HG03575 (cell line): ENCODE measurements around the gene TCTN2.

Experiments
- ATAC-seq: cut with Tn5 transposase; IDR thresholded peaks from one replicate; pipeline ENCODE4 v1.9.1; 2021; ENCODE audit not compliant: unreplicated experiment, insufficient number of reproducible peaks, low FRiP score; ENCODE audit errors: extremely low read depth

TCTN2 gene

DNA sequence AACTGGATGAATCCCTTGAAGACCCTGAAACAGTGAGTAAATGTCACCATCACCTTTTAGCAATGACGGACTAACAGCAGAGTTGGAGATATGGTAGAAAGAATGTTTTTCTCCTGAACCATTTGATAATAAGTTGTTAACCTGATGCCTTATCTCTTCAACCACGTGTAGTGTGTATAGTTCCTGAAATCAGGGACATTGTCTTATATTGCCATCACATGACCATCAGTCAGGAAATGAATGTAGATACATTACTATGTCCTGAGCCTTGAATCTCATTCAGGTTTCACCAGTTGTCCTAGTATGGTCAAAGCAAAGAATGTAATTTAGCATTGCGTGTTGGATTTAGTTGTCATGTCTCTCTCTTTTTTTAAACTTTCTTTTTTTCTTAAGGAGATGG is 57.0 kb downstream of the TCTN2 start:
- no peak for ATAC-seq

DNA sequence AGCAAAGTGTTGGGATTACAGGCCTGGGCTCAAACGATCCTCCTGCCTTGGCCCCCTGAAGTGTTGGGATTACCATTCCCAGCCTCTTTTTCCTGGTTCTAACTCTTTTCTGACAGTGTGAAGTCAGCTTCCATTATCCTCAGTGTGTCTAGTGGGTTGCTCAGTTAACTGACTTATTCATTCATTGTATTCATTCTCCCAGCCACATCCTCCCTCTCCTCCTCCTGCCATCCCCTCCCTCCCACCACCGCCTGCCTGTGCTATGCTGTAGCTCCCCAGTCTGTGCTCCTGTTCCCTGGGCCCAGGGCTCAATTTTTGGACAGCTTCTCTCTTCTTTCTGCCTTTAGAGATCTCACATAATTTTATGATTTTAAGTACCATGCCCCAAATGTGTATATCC is 60.7 kb downstream of the TCTN2 start:
- ATAC-seq = no peak

DNA sequence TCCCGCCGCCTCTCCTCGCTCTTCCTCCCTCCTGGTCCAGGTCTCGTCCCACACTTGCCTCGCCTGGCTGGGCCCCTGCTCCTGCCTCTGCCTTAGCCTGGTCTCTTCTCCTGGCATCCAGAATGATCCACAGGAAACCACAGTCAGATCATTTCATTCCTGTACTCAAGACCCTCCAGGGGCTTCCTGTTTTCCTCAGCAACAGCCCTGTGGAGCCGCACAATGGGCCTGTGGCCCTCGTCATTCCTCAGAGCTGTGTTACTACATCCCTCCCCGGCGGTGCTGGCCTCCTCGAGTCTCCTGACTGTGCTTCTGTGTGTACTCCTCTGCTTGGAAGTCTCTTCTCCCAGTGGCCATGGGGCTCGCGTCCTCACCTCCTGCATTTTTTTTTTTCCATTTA is 61.3 kb downstream of the TCTN2 start:
- ATAC-seq = no peak

DNA sequence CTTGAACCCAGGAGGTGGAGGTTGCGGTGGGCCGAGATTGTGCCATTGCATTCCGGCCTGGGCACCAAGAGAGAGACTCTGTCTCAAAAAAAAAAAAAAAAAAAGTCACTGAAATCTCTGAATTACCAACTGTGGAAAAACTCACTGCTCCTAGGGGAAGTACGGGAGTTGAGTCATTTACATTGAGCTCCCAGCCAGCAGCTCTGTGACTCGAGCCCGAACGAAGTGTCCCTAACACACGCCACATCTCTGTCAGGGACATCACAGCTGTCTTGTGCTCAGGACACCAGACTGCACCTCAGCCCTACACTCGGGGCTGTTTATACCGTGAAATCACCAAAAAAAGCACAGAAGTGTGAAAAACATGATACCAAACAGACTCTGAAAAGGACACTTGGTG is 62.3 kb downstream of the TCTN2 start:
- ATAC-seq = no peak

DNA sequence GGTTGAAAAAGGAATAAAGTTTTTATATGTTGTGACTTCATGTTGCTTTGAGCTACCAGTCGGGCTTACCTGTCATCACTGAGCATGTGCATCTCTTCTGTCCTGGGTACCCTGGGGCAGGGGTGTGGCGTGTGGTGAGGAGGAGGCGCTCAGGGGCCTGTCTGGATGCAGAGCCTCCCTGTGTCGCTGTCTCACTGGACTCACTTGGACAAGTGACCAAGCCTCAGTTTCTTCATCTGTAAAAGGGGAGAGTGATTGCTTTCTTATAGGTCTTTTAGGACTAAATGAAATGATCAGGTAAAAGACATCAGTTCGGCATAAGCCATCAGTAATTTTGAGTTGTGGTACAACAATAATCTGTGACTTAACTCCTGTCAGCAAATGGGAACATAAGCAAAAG is 63.4 kb downstream of the TCTN2 start:
- ATAC-seq = no peak

DNA sequence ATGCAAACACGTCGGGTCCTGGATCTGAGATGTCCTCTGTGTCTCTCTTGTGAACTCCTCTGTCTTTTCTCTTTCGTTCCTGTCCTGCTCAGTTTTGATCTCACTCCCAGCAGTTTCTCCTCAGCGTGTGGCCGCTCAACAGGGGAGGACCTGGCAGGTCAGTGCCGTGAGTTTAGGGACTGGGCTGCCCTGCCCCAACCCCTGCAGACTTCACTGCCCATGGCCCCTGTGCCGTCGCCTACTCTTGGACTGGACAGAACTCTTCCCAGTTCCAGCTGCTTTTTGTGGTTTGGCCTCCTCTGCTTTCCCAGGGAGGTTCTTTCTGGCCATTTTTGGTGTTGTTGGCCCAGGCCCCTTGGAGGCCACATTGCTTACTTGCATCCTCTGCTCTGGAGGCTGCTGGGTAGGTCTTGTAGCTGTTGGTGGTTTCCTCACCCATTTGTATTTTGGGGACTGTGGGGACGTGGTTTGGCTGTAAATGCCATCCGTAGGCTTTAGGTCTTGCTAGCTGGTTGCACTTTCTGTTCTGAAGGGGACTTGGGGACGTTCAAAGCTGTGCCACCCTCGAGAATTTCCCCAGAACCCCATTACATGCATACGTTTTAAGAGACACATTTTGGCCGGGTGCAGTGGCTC is 71.1 kb downstream of the TCTN2 start:
- ATAC-seq = no peak

DNA sequence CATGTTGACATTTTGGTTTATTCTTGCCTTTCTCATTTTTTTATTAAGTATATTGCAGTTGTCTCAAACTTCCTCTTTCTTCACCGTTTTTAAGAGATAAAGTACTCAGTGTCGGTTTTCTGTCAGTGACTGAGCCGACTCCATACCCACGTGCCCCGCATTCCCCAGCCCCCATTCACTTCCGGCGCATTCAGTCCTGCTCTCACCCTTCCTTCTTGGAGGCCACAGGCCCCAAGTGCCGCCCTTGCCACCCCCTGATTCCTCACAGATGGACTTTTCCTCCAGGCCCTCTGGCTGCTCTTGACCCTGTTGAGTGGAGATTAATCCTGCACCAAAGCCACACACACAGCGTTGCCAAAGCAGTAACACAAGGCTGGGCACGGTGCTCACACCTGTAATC is 72.1 kb downstream of the TCTN2 start:
- ATAC-seq = no peak

DNA sequence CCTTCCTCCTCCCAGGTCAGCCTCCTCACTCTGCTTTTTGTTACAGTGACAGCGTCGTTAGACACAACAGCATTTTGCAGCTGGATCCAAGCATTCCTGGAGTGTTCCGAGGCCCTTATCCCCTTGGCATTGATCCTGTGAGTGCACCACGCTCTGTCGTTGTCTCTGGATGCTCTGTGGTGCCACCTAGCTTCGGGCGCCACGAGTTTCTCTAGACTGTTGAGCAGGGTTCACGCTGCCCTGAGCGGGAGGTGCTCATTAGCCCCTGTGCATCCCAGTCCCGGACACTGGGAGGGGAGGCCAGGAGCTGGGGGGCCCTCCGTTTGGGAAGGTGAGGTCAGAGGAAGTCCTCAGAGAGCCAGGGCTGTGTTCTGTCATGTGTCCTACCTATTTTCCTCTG is 73.9 kb downstream of the TCTN2 start:
- ATAC-seq = no peak

DNA sequence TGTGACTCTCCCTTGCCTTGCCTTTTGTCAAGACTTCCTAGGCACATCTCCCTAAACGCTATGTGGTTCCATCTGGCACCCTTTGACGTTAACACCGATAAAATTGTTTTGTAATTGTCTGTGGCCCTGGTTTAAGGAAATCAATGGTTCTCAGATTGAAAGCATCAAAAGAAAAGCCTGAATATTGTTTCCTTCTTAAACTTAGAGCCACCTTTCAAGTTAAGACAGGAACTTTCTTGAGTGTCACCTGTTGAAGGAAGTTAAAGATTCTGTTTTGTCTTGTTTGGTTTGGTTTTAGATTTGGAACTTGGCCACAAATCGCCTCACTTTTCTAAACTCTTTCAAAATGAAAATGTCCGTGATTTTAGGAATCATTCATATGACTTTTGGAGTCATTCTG is 76.4 kb downstream of the TCTN2 start:
- no peak for ATAC-seq

DNA sequence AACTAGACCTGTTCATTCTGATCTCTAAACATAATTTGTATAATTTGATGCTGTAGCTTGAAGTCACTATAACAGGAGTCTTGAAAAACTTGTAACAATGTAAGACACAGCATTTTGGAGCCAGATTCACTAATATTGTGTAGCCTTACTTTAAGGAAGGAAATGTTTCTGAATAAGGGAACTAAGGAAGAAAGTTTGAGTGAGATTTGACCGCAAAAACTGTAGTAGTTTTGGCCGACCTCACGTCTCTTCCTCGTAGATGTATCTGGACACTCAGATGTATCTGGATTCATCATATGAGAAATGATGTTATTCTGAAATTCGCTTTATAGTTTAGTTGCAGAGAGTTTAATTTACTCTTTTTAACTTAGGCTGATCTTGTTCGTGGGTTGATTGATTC is 77.2 kb downstream of the TCTN2 start:
- ATAC-seq = no peak

DNA sequence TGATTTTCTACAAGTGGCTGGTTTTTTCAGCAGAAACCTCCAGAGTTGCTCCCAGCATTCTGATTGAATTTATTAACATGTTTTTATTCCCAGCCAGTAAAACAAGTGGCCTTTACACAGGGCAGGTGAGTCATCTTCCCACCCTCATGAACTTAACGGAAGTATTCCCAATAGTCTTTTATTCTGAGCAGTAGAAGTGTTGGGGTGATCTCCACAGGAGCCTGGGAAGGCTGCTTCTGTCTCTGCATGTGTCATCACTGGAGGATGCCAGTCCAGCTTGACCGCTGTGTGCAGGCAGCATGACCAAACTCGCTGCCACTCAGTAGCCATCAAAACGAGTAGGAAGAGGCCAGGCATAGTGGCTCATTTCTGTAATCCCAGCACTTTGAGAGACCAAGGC is 77.7 kb downstream of the TCTN2 start:
- ATAC-seq = no peak

DNA sequence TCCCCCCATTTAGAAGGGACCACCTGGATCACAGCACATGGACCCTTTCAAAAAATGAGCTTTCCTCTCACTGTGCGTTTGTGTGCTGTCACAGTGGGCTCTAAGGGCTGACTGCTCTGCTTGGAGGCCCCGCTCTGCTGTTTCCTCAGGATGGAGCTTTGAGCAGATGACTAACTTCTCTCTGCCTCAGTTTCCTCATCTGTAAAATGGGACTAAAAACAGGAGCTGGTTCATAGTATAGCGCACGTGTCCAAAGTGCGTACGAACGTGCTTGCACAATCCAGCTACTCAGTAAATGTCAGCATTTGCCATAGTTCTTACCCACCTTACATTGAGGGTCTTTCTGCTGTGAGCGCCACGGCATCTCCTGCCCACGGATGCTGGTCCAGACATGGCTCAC is 78.4 kb downstream of the TCTN2 start:
- ATAC-seq = no peak

DNA sequence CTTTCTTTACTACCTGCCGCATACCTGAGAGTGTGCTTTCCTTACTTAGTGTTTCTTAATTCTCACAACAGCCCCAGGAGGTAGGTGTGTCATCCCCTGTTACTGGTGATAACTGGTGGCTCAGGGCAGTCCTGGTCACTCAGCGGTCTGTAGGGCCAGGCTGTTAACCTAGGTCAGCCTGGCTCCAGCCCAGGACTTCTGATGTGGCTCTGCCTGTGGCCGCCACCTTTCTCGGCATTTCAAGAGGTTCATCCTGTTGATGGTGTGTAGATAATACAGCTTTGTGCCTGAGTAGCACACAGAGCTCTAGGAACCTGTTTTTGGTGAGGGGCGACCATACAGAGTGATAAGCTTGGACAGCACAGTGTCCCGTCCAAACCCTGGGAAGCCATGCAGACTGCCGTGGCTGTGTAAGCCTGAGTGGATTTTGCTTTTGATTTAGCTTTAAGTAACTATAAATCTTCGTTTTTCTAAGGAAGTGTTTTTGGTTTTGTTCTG is 79.3 kb downstream of the TCTN2 start:
- no peak for ATAC-seq

DNA sequence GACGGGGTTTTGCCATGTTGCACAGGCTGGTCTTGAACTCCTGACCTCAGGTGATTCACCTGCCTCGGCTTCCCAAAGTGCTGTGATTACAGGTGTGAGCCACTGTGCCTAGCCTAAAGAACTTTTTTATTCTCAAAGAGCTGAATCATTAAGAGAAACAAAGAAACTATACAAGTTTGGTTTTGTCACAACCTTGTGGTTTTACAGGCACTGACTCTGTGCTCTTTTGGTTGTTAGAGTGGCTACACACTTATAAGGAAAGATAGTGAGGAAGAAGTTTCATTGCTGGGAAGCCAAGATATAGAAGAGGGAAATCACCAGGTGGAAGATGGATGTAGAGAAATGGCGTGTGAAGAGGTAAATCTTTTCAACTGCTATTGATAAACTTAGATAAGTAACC is 81.1 kb downstream of the TCTN2 start:
- ATAC-seq = no peak

DNA sequence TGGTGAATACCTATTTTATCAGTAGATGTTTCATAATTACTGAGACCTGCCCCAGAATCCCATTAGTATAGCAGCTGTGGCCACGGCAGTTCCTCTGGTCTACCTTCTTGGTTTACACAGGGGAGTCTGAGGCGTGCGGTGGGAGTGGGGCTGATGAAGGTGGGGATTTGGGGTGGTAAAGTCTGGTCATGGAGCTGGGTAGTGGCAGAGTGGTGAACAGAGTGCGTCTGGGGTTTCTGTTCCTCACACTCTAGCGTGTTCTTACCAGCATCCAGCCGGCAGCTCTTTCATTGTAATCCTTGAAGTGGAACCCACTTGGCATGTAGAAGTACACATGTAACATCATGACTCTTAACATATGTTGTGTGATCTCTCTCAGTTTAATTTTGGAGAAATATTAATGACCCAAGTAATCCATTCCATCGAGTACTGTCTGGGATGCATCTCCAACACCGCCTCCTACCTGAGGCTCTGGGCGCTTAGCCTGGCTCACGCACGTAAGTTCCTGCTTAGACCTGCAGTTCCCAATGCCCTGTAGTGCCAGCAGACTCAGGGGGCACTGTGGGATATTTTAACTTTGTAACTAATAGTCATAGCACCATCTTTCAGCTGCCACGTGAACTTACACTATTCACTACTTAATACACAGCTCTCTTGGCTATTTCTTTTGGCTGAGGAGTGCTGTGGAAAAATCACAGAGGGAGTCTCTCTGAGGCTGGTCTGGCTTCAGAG is 83.3 kb downstream of the TCTN2 start:
- no peak for ATAC-seq

DNA sequence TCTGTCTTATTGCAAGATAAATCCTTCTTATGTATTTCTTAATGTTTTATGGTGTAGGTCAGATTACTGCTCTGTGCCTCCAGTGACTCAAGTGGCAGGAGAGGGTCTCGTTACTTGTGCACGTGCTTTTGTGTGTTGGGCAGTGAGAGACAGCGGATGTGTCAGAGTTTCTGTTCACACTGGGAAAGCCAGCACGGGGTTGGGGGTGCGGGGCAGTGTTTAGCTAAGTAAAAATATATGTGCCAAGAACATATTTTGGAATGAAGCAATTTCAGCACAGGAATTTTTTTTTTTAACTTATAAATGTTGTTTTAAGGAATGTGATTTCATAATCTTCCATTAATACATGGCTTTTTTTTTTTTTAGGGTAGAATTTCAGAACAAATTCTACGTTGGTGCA is 86.6 kb downstream of the TCTN2 start:
- ATAC-seq = no peak
